ENCODE results near the gene LEPROT. TPM values are rescaled to one million over a fixed set of nuclear protein-coding genes. Genes with fewer than 3 reads are reported as not detected.

Gene LEPROT
- total RNA-seq, 1 experiment from 2014 or later: 63.1 TPM

GRCh38 chr1:65471861-65472332 lies 51.4 kb downstream of the LEPROT start:
- Mint-ChIP-seq H3K4me3 (ENCODE audit: unreplicated experiment) (no peak overlapping the region), H3K4me1 (ENCODE audit: insufficient read depth, unreplicated experiment) (no peaks in the 10 kb centered on the region), H3K9me3 (ENCODE audit: unreplicated experiment) (peaks cover under 1% of the 10 kb centered on the region), H3K27ac (ENCODE audit: low read depth, unreplicated experiment) (no peak overlapping the region), H3K36me3 (ENCODE audit: insufficient read depth, unreplicated experiment) (no peaks in the 10 kb centered on the region), H3K27me3 (ENCODE audit: insufficient read depth, unreplicated experiment) (no peaks in the 10 kb centered on the region)
- BruUV-seq (replicated peaks): no TSS peak
- CTCF ChIA-PET: no interaction called here
- no peak for DNase-seq (ENCODE audit: unreplicated experiment)
- POLR2A ChIA-PET: no interaction called here
- TF ChIP-seq, protein P1, sequence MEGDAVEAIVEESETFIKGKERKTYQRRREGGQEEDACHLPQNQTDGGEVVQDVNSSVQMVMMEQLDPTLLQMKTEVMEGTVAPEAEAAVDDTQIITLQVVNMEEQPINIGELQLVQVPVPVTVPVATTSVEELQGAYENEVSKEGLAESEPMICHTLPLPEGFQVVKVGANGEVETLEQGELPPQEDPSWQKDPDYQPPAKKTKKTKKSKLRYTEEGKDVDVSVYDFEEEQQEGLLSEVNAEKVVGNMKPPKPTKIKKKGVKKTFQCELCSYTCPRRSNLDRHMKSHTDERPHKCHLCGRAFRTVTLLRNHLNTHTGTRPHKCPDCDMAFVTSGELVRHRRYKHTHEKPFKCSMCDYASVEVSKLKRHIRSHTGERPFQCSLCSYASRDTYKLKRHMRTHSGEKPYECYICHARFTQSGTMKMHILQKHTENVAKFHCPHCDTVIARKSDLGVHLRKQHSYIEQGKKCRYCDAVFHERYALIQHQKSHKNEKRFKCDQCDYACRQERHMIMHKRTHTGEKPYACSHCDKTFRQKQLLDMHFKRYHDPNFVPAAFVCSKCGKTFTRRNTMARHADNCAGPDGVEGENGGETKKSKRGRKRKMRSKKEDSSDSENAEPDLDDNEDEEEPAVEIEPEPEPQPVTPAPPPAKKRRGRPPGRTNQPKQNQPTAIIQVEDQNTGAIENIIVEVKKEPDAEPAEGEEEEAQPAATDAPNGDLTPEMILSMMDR (IDR thresholded peaks at IDR 0.05; ENCODE audit: unreplicated experiment): no peak
- intact Hi-C loops (cut with micrococcal nuclease): no loop called here

DNA sequence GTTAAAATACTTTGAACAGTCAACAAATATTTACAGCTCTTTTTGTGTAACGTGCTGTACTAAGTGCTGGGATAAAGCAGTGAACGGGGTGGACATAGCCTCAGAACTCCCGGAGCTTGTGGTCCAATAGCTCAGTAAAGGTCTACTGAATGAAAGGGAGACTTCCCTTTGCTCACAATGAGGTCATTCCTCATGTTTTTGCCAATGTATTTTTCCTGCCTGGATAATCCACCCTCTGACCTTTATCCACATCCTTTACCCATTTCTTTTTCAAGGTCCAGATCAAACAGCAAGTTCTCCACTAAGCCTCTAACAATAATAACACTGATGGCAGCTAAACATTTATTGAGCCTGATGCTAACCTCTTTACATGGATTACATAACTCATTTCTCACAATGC lies 55.9 kb downstream of the LEPROT start:
- intact Hi-C loops (cut with micrococcal nuclease): no loop called here
- no TSS peak for BruUV-seq (replicated peaks)
- POLR2A ChIA-PET: interaction anchor here (1.0 kb wide), 1 partner anchor 39 kb away, joined by 3 read pairs; no protein-coding TSS in a partner anchor
- TF ChIP-seq, protein P1 (IDR thresholded peaks at IDR 0.05; ENCODE audit: unreplicated experiment): no peak
- Mint-ChIP-seq H3K4me3 (ENCODE audit: unreplicated experiment) (no peak overlapping the region), H3K9me3 (ENCODE audit: unreplicated experiment) (no peaks in the 10 kb centered on the region), H3K36me3 (ENCODE audit: insufficient read depth, unreplicated experiment) (no peaks in the 10 kb centered on the region), H3K4me1 (ENCODE audit: insufficient read depth, unreplicated experiment) (peaks cover 8% of the 10 kb centered on the region), H3K27me3 (ENCODE audit: insufficient read depth, unreplicated experiment) (no peaks in the 10 kb centered on the region), H3K27ac (ENCODE audit: low read depth, unreplicated experiment) (no peak overlapping the region)
- CTCF ChIA-PET: interaction anchor here (0.7 to 3.2 kb wide), 4 partner anchors 11 to 211 kb away, joined by 3 to 11 read pairs (median 4); no protein-coding TSS in a partner anchor
- DNase-seq (ENCODE audit: unreplicated experiment): no peak

- peak; percentile 4 for DNase-seq (ENCODE audit: unreplicated experiment)
- no peaks in the 10 kb centered on the region for H3K9me3 Mint-ChIP-seq (ENCODE audit: unreplicated experiment)
- BruUV-seq (replicated peaks): no TSS peak
- no peak overlapping the region for H3K4me3 Mint-ChIP-seq (ENCODE audit: unreplicated experiment)
- POLR2A ChIA-PET: interaction anchor here (0.7 kb wide), 2 partner anchors 19 to 126 kb away, joined by 3 read pairs; no protein-coding TSS in a partner anchor
- no peaks in the 10 kb centered on the region for H3K27me3 Mint-ChIP-seq (ENCODE audit: insufficient read depth, unreplicated experiment)
- TF ChIP-seq, protein P1 (IDR thresholded peaks at IDR 0.05; ENCODE audit: unreplicated experiment): no peak
- peaks cover 8% of the 10 kb centered on the region for H3K4me1 Mint-ChIP-seq (ENCODE audit: insufficient read depth, unreplicated experiment)
- H3K27ac Mint-ChIP-seq (ENCODE audit: low read depth, unreplicated experiment): peak overlapping the region; percentile 39
- H3K36me3 Mint-ChIP-seq (ENCODE audit: insufficient read depth, unreplicated experiment): no peaks in the 10 kb centered on the region
- intact Hi-C loops (cut with micrococcal nuclease): no loop called here
- CTCF ChIA-PET: interaction anchor here (0.6 to 3.2 kb wide), 3 partner anchors 19 to 210 kb away, joined by 3 to 11 read pairs (median 3); no protein-coding TSS in a partner anchor
These were observed 57.2 kb downstream of the LEPROT start for GRCh38 chr1:65477414-65478378.

DNA sequence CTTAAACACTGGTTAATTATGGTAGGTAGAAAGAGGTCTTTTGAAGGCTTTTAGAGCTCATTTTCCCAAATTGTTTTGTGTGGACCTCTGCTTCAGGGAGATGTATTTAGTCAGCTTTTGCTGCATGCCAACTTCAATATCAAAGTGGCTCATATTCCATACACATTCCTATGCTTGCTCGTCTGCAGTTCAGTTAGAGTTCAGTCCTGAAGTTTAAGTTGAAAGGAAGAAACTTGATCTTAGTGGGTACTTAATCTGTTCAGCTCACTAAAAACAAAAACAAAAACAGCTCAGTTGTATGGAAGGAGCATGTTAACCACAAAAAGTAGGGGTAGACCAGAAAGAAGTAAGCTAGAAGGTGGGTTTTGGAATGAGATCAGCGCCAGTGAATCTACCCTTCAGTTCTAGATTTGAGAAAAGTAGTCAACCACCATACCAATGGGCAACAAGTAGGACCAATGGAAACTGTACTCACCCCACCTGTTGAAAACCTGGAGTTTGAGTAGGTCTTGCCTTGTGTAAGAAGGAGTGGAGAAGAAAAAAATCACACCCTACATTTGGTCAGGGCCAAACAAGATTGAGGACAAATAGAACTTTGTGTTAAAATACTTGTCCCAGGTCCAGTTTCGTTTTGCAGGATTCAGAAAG lies 58.0 kb downstream of the LEPROT start:
- BruUV-seq (replicated peaks): no TSS peak
- Mint-ChIP-seq H3K4me3 (ENCODE audit: unreplicated experiment) (no peak overlapping the region), H3K27ac (ENCODE audit: low read depth, unreplicated experiment) (no peak overlapping the region), H3K27me3 (ENCODE audit: insufficient read depth, unreplicated experiment) (no peaks in the 10 kb centered on the region), H3K36me3 (ENCODE audit: insufficient read depth, unreplicated experiment) (no peaks in the 10 kb centered on the region), H3K9me3 (ENCODE audit: unreplicated experiment) (no peaks in the 10 kb centered on the region), H3K4me1 (ENCODE audit: insufficient read depth, unreplicated experiment) (peaks cover 8% of the 10 kb centered on the region)
- CTCF ChIA-PET: interaction anchor here (0.6 to 2.4 kb wide), 5 partner anchors 20 to 261 kb away, joined by 3 to 15 read pairs (median 3); no protein-coding TSS in a partner anchor
- no peak for DNase-seq (ENCODE audit: unreplicated experiment)
- intact Hi-C loops (cut with micrococcal nuclease): no loop called here
- TF ChIP-seq, protein P1 (IDR thresholded peaks at IDR 0.05; ENCODE audit: unreplicated experiment): no peak
- POLR2A ChIA-PET: interaction anchor here (0.7 kb wide), 1 partner anchor 20 kb away, joined by 3 read pairs; no protein-coding TSS in a partner anchor
